Spleen (tissue), 7 donors: ENCODE results near the gene IGSF9B.

Experiments used
- POLR2AphosphoS5 ChIP-seq, 3 donors: sonication (generic); formaldehyde crosslinking; IDR thresholded peaks; one replicate each; pipeline ENCODE4 v1.5.1; 2017; ENCODE audit warnings: antibody characterized with exemption in 3 of 3
- TF ChIP-seq, protein P1 (sequence below), 11 experiments: fragments of 200-600 bp in 7 of 11; fragments of 450-650 bp in 4 of 11; sonication (generic) in 4 of 11; IDR thresholded peaks in 8 of 11; conservative IDR thresholded peaks in 3 of 11; 1 replicate in 7 of 11; 2 replicates in 4 of 11; pipeline versions ENCODE4 v1.4.0 to v1.8.0; 2016 to 2021; ENCODE audit warnings: antibody characterized with exemption in 11 of 11, inconsistent platforms in 4 of 11, mild to moderate bottlenecking in 1 of 11
- donor health status: DM: no; HTN: no; CAD: no; lungs with moderate emphysema.
- donor health status: DM: no; HTN: no; CAD: no.
- donor health status: DM: no; HTN: no; CAD: no.

DNA sequence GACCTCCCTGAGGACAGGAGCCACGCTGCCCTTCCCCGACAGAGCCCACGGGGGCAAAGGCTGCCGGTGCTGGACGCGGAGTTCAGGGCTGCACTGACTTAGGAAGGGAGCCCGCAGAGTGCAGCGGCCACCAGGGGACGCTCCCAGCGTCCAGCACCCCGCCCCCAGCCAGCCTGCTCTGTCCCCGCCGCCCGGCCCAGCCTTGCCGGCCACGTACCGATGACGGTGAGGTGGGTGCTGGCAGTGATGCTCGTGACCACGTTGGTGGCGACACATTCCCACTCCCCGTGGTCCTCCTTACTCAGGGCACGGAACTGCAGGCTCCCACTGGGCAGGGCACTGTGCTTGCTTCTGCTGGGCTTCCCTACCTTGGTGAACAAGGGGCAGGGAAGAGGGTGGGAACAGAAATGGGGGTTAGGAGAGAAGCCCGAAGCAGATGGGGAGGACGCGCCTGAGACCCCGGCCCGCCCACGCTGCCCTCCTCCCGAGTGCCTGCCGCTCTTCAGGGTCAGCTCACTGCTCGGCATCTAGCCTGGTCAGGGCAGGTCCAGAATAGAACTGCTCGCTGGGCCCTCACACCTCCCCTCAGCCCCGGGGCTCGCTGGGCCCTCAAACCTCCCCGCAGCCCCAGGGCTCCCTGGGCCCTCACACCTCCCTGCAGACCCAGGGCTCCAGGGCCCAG is 25.9 kb downstream of the IGSF9B start:
- TF ChIP-seq, protein P1, sequence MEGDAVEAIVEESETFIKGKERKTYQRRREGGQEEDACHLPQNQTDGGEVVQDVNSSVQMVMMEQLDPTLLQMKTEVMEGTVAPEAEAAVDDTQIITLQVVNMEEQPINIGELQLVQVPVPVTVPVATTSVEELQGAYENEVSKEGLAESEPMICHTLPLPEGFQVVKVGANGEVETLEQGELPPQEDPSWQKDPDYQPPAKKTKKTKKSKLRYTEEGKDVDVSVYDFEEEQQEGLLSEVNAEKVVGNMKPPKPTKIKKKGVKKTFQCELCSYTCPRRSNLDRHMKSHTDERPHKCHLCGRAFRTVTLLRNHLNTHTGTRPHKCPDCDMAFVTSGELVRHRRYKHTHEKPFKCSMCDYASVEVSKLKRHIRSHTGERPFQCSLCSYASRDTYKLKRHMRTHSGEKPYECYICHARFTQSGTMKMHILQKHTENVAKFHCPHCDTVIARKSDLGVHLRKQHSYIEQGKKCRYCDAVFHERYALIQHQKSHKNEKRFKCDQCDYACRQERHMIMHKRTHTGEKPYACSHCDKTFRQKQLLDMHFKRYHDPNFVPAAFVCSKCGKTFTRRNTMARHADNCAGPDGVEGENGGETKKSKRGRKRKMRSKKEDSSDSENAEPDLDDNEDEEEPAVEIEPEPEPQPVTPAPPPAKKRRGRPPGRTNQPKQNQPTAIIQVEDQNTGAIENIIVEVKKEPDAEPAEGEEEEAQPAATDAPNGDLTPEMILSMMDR (IDR thresholded peaks at IDR 0.05 in 8 of 11, conservative IDR thresholded peaks at IDR 0.05 in 3 of 11): peak in 4 of 11 experiments; percentile 12 to 29 (median 22)
- TF ChIP-seq POLR2AphosphoS5 (IDR thresholded peaks at IDR 0.05): no peak
